MM.1S (cell line): ENCODE data around the gene PCDHGA4.
A peak's percentile ranks its signal among the peaks of the same experiment; 100 is the strongest.
"Not testable (repeated sequence)": the region's sequence is repeated elsewhere in the genome, so short reads cannot be mapped to it uniquely, and the experiment has no call there.

Experiments
- DNase-seq: peaks from one replicate; pipeline ENCODE4 v3.0.0-alpha.2; 2015
- H2AFZ ChIP-seq: fragments of 300-600 bp; sonication (generic); 2 replicates; pipeline ENCODE4 v1.6.0; 2016; ENCODE audit warnings: antibody characterized with exemption, low read length
- H3F3A ChIP-seq: fragments of 300-600 bp; sonication (generic); 2 replicates; pipeline ENCODE4 v1.6.1; 2016; ENCODE audit warnings: mild to moderate bottlenecking, antibody characterized with exemption, low read length, moderate library complexity, mixed read lengths; ENCODE audit not compliant: insufficient read depth
- H3K27ac ChIP-seq: fragments of 300-600 bp; sonication (generic); 2 replicates; pipeline ENCODE4 v1.5.1; 2016; ENCODE audit warnings: mild to moderate bottlenecking, low read length
- H3K27me3 ChIP-seq: fragments of 300-600 bp; sonication (generic); replicated peaks from 2 replicates; pipeline ENCODE4 v1.6.0; 2016; ENCODE audit warnings: low read length; ENCODE audit not compliant: insufficient read depth
- H3K36me3 ChIP-seq: fragments of 300-600 bp; sonication (generic); replicated peaks from 2 replicates; pipeline ENCODE4 v1.6.1; 2016; ENCODE audit warnings: mild to moderate bottlenecking, low read length, mixed read lengths; ENCODE audit not compliant: insufficient read depth
- H3K4me1 ChIP-seq: fragments of 300-600 bp; sonication (generic); 2 replicates; pipeline ENCODE4 v1.6.1; 2016; ENCODE audit warnings: low read length, mixed read lengths
- H3K4me2 ChIP-seq: fragments of 300-600 bp; sonication (generic); 2 replicates; pipeline ENCODE4 v1.6.0; 2016; ENCODE audit warnings: low read depth, low read length
- H3K4me3 ChIP-seq: fragments of 300-600 bp; sonication (generic); 2 replicates; pipeline ENCODE4 v1.5.1; 2016; ENCODE audit warnings: low read length, mixed read lengths
- H3K79me2 ChIP-seq: fragments of 300-600 bp; sonication (generic); 2 replicates; pipeline ENCODE4 v1.6.1; 2016; ENCODE audit warnings: mixed run types, low read length, mixed read lengths
- H3K9ac ChIP-seq: fragments of 300-600 bp; sonication (generic); 2 replicates; pipeline ENCODE4 v1.6.1; 2016; ENCODE audit warnings: low read length, mixed read lengths
- H3K9me2 ChIP-seq: fragments of 300-600 bp; sonication (generic); replicated peaks from 2 replicates; pipeline ENCODE4 v1.6.1; 2016; ENCODE audit warnings: mild to moderate bottlenecking, low read length, mixed read lengths; ENCODE audit not compliant: insufficient read depth
- H3K9me3 ChIP-seq: fragments of 300-600 bp; sonication (generic); replicated peaks from 2 replicates; pipeline ENCODE4 v1.6.1; 2016; ENCODE audit warnings: mild to moderate bottlenecking, low read length, mixed read lengths; ENCODE audit not compliant: insufficient read depth
- H4K20me1 ChIP-seq: fragments of 300-600 bp; sonication (generic); 2 replicates; pipeline ENCODE4 v1.6.1; 2016; ENCODE audit warnings: mild to moderate bottlenecking, low read length, moderate library complexity, mixed read lengths; ENCODE audit not compliant: insufficient read depth
- EZH2 ChIP-seq: fragments of 300-600 bp; sonication (generic); optimal IDR thresholded peaks from 2 replicates; pipeline ENCODE3; 2017; ENCODE audit warnings: low read depth, mild to moderate bottlenecking, antibody characterized with exemption, low read length, mixed read lengths
- EZH2phosphoT487 ChIP-seq: fragments of 300-600 bp; sonication (generic); IDR thresholded peaks from 2 replicates; pipeline ENCODE4 v1.6.1; 2018; ENCODE audit warnings: antibody characterized with exemption, low read length
- TF ChIP-seq, protein P1 (sequence below): fragments of 300-600 bp; sonication (generic); IDR thresholded peaks from 2 replicates; pipeline ENCODE4 v1.5.1; 2016; ENCODE audit warnings: antibody characterized with exemption, low read length, mixed read lengths

The PCDHGA4 gene

DNA sequence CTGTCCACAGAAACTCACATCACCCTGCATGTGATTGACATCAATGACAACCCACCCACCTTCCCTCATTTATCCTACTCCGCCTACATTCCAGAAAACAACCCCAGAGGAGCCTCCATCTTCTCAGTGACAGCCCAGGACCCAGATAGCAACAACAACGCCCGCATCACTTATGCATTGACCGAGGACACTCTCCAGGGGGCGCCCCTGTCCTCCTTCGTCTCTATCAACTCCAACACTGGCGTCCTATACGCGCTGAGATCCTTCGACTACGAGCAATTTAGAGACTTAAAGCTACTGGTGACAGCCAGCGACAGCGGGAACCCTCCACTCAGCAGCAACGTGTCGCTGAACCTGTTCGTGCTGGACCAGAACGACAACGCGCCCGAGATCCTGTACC, 9.5 kb upstream of the PCDHGA4 start:
- H3K27me3 ChIP-seq: no peaks in the 10 kb centered on the region; the same call in 1 of the 2 replicates
- no peak for DNase-seq
- H3K4me3 ChIP-seq: no peak overlapping the region
- H2AFZ ChIP-seq: no peak overlapping the region
- H3K79me2 ChIP-seq: no peaks in the 10 kb centered on the region
- no peaks in the 10 kb centered on the region for H4K20me1 ChIP-seq
- H3K27ac ChIP-seq: no peak overlapping the region
- no peaks in the 10 kb centered on the region for H3F3A ChIP-seq
- no peak overlapping the region for H3K4me2 ChIP-seq
- no peak for TF ChIP-seq EZH2
- TF ChIP-seq EZH2phosphoT487: no peak
- TF ChIP-seq, protein P1, sequence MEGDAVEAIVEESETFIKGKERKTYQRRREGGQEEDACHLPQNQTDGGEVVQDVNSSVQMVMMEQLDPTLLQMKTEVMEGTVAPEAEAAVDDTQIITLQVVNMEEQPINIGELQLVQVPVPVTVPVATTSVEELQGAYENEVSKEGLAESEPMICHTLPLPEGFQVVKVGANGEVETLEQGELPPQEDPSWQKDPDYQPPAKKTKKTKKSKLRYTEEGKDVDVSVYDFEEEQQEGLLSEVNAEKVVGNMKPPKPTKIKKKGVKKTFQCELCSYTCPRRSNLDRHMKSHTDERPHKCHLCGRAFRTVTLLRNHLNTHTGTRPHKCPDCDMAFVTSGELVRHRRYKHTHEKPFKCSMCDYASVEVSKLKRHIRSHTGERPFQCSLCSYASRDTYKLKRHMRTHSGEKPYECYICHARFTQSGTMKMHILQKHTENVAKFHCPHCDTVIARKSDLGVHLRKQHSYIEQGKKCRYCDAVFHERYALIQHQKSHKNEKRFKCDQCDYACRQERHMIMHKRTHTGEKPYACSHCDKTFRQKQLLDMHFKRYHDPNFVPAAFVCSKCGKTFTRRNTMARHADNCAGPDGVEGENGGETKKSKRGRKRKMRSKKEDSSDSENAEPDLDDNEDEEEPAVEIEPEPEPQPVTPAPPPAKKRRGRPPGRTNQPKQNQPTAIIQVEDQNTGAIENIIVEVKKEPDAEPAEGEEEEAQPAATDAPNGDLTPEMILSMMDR: no peak
- H3K36me3 ChIP-seq: no peaks in the 10 kb centered on the region
- no peak overlapping the region for H3K9ac ChIP-seq
- no peaks in the 10 kb centered on the region for H3K9me2 ChIP-seq
- no peaks in the 10 kb centered on the region for H3K4me1 ChIP-seq
- no peaks in the 10 kb centered on the region for H3K9me3 ChIP-seq

DNA sequence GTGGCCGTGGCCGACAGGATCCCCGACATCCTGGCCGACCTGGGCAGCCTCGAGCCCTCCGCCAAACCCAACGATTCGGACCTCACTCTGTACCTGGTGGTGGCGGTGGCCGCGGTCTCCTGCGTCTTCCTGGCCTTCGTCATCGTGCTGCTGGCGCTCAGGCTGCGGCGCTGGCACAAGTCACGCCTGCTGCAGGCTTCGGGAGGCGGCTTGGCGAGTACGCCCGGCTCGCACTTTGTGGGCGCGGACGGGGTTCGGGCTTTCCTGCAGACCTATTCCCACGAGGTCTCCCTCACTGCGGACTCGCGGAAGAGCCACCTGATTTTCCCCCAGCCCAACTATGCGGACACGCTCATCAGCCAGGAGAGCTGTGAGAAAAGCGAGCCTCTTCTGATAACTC, 8.8 kb upstream of the PCDHGA4 start:
- H3K4me3 ChIP-seq, H3K9ac ChIP-seq, H3K27me3 ChIP-seq, H3K79me2 ChIP-seq, H3K9me3 ChIP-seq, H3K4me1 ChIP-seq, H3F3A ChIP-seq, H4K20me1 ChIP-seq, H2AFZ ChIP-seq, DNase-seq, H3K4me2 ChIP-seq, H3K36me3 ChIP-seq, H3K9me2 ChIP-seq, H3K27ac ChIP-seq: not testable (repeated sequence)

DNA sequence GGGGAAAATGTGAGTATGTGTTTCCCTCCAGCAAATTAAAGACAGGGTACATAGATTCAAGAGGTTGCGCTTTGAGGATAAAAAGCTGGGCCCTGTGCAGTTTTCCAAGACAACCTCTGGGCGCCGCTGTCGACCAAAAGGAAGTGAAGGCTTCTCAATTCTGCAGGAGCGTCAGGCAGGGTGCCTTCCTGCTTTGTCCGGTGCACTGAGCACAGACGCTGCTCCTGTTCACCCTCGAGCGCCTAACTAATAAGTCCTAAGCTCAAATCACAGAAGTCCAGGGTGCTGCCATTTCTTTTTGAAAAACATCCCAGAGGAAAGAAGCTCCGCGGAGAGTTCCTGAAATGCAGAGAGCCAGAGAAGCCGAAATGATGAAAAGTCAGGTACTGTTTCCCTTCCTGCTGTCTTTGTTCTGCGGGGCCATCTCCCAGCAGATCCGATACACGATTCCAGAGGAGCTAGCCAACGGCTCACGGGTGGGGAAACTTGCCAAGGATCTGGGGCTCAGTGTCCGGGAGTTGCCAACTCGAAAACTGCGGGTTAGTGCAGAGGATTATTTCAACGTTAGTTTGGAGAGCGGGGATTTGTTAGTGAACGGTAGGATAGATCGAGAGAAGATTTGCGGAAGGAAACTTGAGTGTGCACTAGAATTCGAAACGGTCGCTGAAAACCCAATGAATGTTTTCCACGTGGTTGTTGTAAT, 4.8 kb upstream of the PCDHGA4 start, which contains the start of gene PCDHGB1:
Gene PCDHGB1, plus strand, starts transcription at position 183 of the 703 bp plus-strand sequence. Its CDS starts 162 bp downstream, at position 345.
- Histone ChIP-seq H3K9ac (no peak within 1 kb of the TSS), H3K9me2 (no peaks in the 10 kb centered on the region), H3K36me3 (no peaks in the 10 kb centered on the region), H3K27me3 (0 out of 2 replicates have a peak, but pooled peaks cover 6% of the 10 kb centered on the region), H3K9me3 (no peaks in the 10 kb centered on the region), H3K4me3 (peak within 1 kb of the TSS; percentile 39), H2AFZ (peak within 1 kb of the TSS; percentile 67), H3F3A (no peaks in the 10 kb centered on the region), H3K27ac (no peak within 1 kb of the TSS), H3K4me2 (peak within 1 kb of the TSS; percentile 69), H4K20me1 (no peaks in the 10 kb centered on the region), H3K4me1 (no peaks in the 10 kb centered on the region), H3K79me2 (no peaks in the 10 kb centered on the region)
- DNase-seq: peak; percentile 75
- no peak for TF ChIP-seq EZH2
- TF ChIP-seq, protein P1: peak; percentile 72

DNA sequence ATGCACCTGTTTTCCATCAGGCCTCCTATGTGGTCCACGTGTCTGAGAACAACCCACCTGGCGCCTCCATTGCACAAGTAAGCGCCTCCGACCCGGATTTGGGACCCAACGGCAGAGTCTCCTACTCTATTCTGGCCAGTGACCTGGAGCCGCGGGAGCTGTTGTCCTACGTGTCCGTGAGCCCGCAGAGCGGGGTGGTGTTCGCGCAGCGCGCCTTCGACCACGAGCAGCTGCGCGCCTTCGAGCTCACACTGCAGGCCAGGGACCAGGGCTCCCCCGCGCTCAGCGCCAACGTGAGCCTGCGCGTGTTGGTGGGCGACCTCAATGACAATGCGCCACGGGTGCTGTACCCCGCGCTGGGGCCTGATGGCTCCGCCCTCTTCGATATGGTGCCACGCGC, 3.2 kb upstream of the PCDHGA4 start:
- H3K9me2 ChIP-seq: no peaks in the 10 kb centered on the region
- no peak overlapping the region for H3K9ac ChIP-seq
- no peak overlapping the region for H2AFZ ChIP-seq
- H3K4me3 ChIP-seq: no peak overlapping the region
- no peak for DNase-seq
- no peaks in the 10 kb centered on the region for H3K9me3 ChIP-seq
- H4K20me1 ChIP-seq: no peaks in the 10 kb centered on the region
- H3K36me3 ChIP-seq: no peaks in the 10 kb centered on the region
- TF ChIP-seq EZH2phosphoT487: no peak
- TF ChIP-seq EZH2: no peak
- TF ChIP-seq, protein P1: no peak
- 0 out of 2 replicates have a peak, but pooled peaks cover 6% of the 10 kb centered on the region for H3K27me3 ChIP-seq
- H3K4me2 ChIP-seq: no peak overlapping the region
- H3K27ac ChIP-seq: no peak overlapping the region
- H3K4me1 ChIP-seq: no peaks in the 10 kb centered on the region
- H3F3A ChIP-seq: no peaks in the 10 kb centered on the region
- H3K79me2 ChIP-seq: no peaks in the 10 kb centered on the region
